Neural crest cell (in vitro differentiated cells): ENCODE measurements around the gene VWCE. TPM values are rescaled to one million over a fixed set of nuclear protein-coding genes. Genes with fewer than 3 reads are reported as not detected.

Experiments used
- DNase-seq: peaks from one replicate; pipeline ENCODE4 v3.0.0; 2021; ENCODE audit warnings: low read depth, mixed read lengths, low spot score
- H3K27ac Mint-ChIP-seq: one replicate; pipeline ENCODE4 v1.8.0; 2021; ENCODE audit warnings: mild to moderate bottlenecking, mixed read lengths; ENCODE audit not compliant: unreplicated experiment
- H3K27me3 Mint-ChIP-seq: 2 replicates; pipeline ENCODE4 v1.8.0; 2021; ENCODE audit warnings: low read depth, mild to moderate bottlenecking, mixed read lengths
- H3K36me3 Mint-ChIP-seq: 2 replicates; pipeline ENCODE4 v1.8.0; 2021; ENCODE audit warnings: low read depth, mild to moderate bottlenecking, mixed read lengths
- H3K4me1 Mint-ChIP-seq: 2 replicates; pipeline ENCODE4 v1.8.0; 2021; ENCODE audit warnings: mixed read lengths
- H3K4me3 Mint-ChIP-seq: one replicate; pipeline ENCODE4 v1.8.0; 2021; ENCODE audit warnings: mild to moderate bottlenecking, mixed read lengths
- H3K9me3 Mint-ChIP-seq: 2 replicates; pipeline ENCODE4 v1.8.0; 2021; ENCODE audit warnings: mixed read lengths
- total RNA-seq: library from RNA; stranded (reverse); gene quantifications from 2 replicates; pipeline ENCODE4 v1.2.1, GENCODE V29; 2021
- TF ChIP-seq, protein P1 (sequence below): fragments of 200-600 bp; sonication (generic); conservative IDR thresholded peaks from 2 replicates; pipeline ENCODE4 v1.5.0; 2021; ENCODE audit warnings: antibody characterized with exemption, mild to moderate bottlenecking

VWCE gene
- total RNA-seq, 1 donor from 2014 or later: 42.0 TPM

DNA sequence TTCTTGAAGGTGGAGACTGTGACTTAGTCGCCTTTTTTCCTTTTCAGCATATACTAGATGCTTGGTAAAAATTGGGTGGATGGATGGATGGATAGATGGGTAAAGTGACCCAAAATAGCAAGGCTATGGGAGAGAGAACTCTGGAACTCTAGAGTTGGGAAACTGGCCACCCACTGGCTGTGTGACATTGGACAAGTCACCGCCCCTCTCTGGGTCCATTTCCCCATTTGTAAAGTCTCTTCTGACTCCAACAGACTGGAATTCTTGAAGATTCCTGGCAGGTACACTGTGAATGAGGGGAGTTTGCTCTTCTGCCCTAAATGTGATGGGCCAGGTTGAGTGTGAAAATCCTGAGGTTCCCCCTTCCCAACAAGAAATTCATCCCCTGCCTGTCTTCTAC lies 45.9 kb upstream of the VWCE start:
- H3K27ac Mint-ChIP-seq: no peak overlapping the region
- no peaks in the 10 kb centered on the region for H3K36me3 Mint-ChIP-seq
- H3K27me3 Mint-ChIP-seq: no peaks in the 10 kb centered on the region

DNA sequence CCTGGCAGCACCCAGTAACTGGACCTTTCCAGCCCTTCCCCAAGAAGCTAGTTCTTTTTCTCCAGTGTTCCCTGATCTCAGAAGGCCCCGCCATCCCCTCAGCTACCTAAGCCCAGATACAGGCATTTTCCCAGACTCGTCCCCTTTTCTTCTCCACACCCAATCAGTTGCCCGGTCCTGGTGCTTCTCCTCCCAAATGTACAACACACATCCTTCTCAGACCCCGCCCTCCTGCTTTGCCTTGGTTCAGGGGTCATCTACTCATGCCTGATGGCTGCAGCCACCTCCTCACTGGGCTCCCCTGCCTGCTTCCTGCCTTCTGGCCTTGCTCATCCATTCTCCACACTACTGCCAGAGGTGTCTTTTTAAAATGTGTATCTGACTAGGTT lies 44.4 kb upstream of the VWCE start:
- no peaks in the 10 kb centered on the region for H3K27me3 Mint-ChIP-seq
- H3K4me3 Mint-ChIP-seq: no peak overlapping the region
- DNase-seq: no peak
- H3K9me3 Mint-ChIP-seq: no peaks in the 10 kb centered on the region
- no peaks in the 10 kb centered on the region for H3K36me3 Mint-ChIP-seq
- TF ChIP-seq, protein P1, sequence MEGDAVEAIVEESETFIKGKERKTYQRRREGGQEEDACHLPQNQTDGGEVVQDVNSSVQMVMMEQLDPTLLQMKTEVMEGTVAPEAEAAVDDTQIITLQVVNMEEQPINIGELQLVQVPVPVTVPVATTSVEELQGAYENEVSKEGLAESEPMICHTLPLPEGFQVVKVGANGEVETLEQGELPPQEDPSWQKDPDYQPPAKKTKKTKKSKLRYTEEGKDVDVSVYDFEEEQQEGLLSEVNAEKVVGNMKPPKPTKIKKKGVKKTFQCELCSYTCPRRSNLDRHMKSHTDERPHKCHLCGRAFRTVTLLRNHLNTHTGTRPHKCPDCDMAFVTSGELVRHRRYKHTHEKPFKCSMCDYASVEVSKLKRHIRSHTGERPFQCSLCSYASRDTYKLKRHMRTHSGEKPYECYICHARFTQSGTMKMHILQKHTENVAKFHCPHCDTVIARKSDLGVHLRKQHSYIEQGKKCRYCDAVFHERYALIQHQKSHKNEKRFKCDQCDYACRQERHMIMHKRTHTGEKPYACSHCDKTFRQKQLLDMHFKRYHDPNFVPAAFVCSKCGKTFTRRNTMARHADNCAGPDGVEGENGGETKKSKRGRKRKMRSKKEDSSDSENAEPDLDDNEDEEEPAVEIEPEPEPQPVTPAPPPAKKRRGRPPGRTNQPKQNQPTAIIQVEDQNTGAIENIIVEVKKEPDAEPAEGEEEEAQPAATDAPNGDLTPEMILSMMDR: no peak
- H3K4me1 Mint-ChIP-seq: peaks cover 14% of the 10 kb centered on the region
- peak overlapping the region; percentile 45 for H3K27ac Mint-ChIP-seq

More for the DNA sequence above, 45.9 kb upstream of the VWCE start:
- no peaks in the 10 kb centered on the region for H3K9me3 Mint-ChIP-seq
- H3K4me3 Mint-ChIP-seq: no peak overlapping the region
- DNase-seq: no peak
- TF ChIP-seq, protein P1: no peak
- H3K4me1 Mint-ChIP-seq: peaks cover 13% of the 10 kb centered on the region

DNA sequence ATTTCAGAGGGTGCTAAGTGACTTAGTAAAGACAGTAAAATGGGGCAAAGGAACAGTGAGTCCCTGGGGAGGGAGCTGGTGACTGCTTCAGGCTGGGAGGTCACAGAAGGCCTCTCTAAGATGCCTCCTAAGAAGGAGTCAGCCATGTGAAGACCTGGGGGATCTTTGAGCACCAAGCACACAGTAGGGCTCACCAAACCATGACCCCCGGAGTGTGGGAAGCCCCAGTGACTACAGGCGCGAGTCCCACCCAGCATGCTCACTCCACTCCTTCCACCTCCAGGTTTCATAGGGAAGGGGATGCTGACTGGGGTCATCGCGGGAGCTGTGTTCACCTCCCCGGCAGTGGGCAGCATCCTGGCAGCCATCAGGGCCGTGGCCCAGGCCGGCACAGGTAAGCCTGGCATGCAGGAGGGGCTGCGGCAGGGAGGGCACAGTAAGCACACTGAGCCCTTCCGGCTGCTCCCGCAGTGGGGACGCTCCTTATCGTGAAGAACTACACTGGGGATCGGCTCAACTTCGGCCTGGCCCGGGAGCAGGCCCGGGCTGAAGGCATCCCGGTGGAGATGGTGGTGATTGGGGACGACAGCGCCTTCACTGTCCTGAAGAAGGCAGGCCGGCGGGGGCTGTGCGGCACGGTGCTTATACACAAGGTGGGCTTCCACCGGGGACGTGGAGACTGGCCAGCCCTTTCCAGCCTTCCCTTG lies 43.8 kb upstream of the VWCE start:
- Mint-ChIP-seq H3K4me3 (no peak overlapping the region), H3K4me1 (peaks cover 18% of the 10 kb centered on the region), H3K27ac (no peak overlapping the region), H3K9me3 (no peaks in the 10 kb centered on the region), H3K27me3 (no peaks in the 10 kb centered on the region), H3K36me3 (no peaks in the 10 kb centered on the region)
- DNase-seq: no peak
- TF ChIP-seq, protein P1: no peak

DNA sequence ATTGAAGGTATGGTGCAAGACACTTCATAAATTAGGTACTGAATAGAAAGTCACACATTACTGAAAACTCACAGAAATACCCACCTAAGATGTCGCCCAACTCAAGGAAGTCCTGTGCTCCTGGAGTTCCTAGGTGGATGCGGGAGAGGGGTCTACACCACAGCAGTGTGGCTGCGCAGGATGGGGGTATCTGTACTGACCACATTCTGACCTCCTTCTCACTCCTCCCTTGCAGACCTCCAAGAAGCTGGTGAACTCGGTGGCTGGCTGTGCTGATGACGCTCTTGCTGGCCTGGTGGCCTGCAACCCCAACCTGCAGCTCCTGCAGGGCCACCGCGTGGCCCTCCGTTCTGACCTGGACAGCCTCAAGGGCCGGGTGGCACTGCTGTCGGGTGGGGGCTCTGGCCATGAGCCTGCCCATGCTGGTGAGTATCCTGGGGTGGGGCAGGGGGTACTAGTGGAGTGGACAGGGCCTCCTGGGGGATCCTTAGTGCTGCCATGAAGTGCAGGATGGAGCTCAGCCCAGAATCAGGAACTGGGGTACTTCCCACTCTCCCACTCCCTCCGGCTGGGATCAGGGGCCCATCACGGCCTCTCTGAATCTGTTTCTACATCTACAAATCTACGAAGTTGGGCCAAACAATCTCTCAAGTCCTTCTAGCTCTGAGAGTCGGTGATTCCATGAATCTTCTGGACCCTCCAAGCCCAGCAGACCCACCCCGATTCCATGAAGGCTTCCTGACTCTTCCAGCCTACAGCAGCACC lies 42.8 kb upstream of the VWCE start:
- Mint-ChIP-seq H3K4me3 (peak overlapping the region; percentile 69), H3K36me3 (no peaks in the 10 kb centered on the region), H3K4me1 (peaks cover 25% of the 10 kb centered on the region), H3K27ac (peak overlapping the region; percentile 58), H3K9me3 (no peaks in the 10 kb centered on the region), H3K27me3 (no peaks in the 10 kb centered on the region)
- TF ChIP-seq, protein P1: no peak
- no peak for DNase-seq

DNA sequence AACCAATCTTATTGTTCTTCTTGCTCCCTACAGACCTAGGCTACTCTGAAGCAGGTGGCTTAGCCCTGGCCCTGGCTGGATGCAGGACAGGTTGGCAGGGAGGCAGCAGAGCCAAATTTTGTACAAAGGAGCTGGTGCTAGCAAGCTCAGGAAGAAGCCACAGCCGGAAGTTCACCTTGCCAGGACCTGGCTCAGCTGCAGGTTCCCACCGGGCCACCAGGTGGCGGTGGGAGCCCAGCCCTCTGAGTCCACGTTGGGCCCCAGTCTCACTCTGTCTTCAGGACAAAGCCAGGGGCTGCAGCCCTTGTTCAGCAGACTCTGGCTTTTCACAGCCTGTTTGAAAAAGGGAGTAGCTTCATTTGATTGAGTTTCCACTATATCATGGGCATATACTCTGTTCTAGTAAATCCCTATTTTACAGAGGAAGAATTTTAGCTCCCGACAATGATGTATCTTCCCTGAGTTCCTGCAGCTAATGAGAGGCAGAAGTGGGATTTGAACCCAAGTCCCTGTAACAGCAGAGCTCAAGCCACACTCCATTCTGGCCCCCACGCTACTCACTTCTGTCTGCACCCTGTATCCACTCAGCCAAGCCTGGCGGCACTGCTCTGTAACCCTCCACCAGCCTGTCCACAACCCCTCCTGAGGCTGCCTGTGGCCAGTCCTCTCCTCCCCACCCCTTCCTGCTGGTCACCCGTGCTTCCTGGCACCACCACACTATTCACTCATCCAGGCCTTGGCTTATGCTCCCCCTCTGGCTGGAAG lies 41.2 kb upstream of the VWCE start:
- Mint-ChIP-seq H3K9me3 (no peaks in the 10 kb centered on the region), H3K27ac (peak overlapping the region; percentile 94), H3K27me3 (no peaks in the 10 kb centered on the region), H3K4me1 (peaks cover 38% of the 10 kb centered on the region), H3K36me3 (no peaks in the 10 kb centered on the region), H3K4me3 (peak overlapping the region; percentile 84)
- DNase-seq: peak; percentile 80
- TF ChIP-seq, protein P1: peak; percentile 96
